ENCODE measurements around the gene GNPDA1. TPM values are rescaled to one million over a fixed set of nuclear protein-coding genes. Genes with fewer than 3 reads are reported as not detected.
A peak's percentile ranks its signal among the peaks of the same experiment; 100 is the strongest.

The GNPDA1 gene
- total and polyA plus RNA-seq, 9 of the 15 experiments (the other 6 are each of a cell fraction or from before 2014, with no cell fraction given): 14.1 to 145 (median 52.2) TPM

DNA sequence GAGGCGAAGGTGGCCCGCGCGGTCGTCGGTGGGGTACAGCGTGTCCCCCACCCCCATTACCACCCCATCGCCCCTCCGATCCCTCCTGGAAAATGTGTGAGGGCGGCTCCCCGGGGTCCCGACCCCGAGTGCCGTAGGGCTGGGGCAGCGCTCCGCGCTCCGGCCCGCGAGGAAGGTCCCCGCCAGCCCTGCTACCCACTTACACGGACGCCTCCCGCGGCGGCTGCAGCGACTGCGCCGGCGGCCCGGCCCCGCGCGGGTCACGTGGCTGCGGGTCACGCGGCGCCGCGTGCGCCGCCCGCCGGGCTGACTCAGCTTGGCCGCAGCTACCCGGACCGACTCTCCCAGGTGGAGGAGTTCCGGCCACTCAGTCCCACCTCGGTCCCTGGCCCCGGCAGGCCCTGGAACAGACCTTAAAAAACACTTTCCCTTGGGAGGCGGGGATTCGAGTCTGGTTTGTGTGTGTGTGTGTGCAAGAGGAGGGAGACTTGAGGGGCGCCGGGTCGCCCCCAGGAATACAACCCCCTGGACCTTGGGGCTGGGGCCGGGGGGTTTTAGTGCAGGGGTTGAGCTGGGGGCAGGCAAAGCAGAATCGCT lies at the start of gene GNPDA1 (continued):
- TF ChIP-seq MYBL2 (IDR thresholded peaks at IDR 0.05; ENCODE audit: low read depth): no peak
- TF ChIP-seq MYBL2 (CRISPR knock-in tag; IDR thresholded peaks at IDR 0.05; ENCODE audit: borderline replicate concordance): no peak
- peak; percentile 57; the same call in 1 of the 2 replicates for TF ChIP-seq DPF2 (IDR thresholded peaks at IDR 0.05)
- TF ChIP-seq MTA3 (IDR thresholded peaks at IDR 0.05; ENCODE audit: borderline replicate concordance): peak; percentile 78; the same call in 1 of the 2 replicates
- TF ChIP-seq NR2C2 (CRISPR knock-in tag; IDR thresholded peaks at IDR 0.05): 0 out of 2 replicates have a peak, but pooled peaks have one; percentile 23
- TF ChIP-seq NR2C2 (tag; IDR thresholded peaks at IDR 0.05): peak; percentile 88
- TF ChIP-seq FOXM1 (IDR thresholded peaks at IDR 0.05; ENCODE audit: low read depth): no peak
- no peak for TF ChIP-seq FOXM1 (CRISPR knock-in tag; IDR thresholded peaks at IDR 0.05; ENCODE audit: low read depth)
- TF ChIP-seq DACH1 (IDR thresholded peaks at IDR 0.05; ENCODE audit: partially characterized antibody): no peak
- TF ChIP-seq CXXC5 (CRISPR knock-in tag; IDR thresholded peaks at IDR 0.05): peak; percentile 99
- TF ChIP-seq RBBP5 (IDR thresholded peaks at IDR 0.05; ENCODE audit: borderline replicate concordance, insufficient read depth, low read length, poor library complexity, severe bottlenecking): peak; percentile 72
- no peak for TF ChIP-seq HDAC8 (tag; IDR thresholded peaks at IDR 0.05)
- no peak for TF ChIP-seq ZNF785 (CRISPR knock-in tag; IDR thresholded peaks at IDR 0.05)
- no peak for TF ChIP-seq TAF7 (tag; IDR thresholded peaks at IDR 0.05)
- TF ChIP-seq, protein P1, sequence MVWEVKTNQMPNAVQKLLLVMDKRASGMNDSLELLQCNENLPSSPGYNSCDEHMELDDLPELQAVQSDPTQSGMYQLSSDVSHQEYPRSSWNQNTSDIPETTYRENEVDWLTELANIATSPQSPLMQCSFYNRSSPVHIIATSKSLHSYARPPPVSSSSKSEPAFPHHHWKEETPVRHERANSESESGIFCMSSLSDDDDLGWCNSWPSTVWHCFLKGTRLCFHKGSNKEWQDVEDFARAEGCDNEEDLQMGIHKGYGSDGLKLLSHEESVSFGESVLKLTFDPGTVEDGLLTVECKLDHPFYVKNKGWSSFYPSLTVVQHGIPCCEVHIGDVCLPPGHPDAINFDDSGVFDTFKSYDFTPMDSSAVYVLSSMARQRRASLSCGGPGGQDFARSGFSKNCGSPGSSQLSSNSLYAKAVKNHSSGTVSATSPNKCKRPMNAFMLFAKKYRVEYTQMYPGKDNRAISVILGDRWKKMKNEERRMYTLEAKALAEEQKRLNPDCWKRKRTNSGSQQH (CRISPR knock-in tag; IDR thresholded peaks at IDR 0.05): 0 out of 2 replicates have a peak, but pooled peaks have one; percentile 28
- TF ChIP-seq, protein P2, sequence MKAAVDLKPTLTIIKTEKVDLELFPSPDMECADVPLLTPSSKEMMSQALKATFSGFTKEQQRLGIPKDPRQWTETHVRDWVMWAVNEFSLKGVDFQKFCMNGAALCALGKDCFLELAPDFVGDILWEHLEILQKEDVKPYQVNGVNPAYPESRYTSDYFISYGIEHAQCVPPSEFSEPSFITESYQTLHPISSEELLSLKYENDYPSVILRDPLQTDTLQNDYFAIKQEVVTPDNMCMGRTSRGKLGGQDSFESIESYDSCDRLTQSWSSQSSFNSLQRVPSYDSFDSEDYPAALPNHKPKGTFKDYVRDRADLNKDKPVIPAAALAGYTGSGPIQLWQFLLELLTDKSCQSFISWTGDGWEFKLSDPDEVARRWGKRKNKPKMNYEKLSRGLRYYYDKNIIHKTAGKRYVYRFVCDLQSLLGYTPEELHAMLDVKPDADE (conservative IDR thresholded peaks at IDR 0.05; ENCODE audit: control insufficient read depth, low read depth, low read length): peak; percentile 83
- TF ChIP-seq MAZ (CRISPR knock-in tag; conservative IDR thresholded peaks at IDR 0.05 in 1 of 2, IDR thresholded peaks at IDR 0.05 in 1 of 2): peak in 1 of 2 experiments; percentile 58; a peak in 1 of 4 replicates
- peak; percentile 52; the same call in 1 of the 2 replicates for TF ChIP-seq MAFK (IDR thresholded peaks at IDR 0.05; ENCODE audit: low read length)
- peak; percentile 89 for TF ChIP-seq L3MBTL2 (IDR thresholded peaks at IDR 0.05)
- no peak for TF ChIP-seq ZBTB8A (IDR thresholded peaks at IDR 0.05; ENCODE audit: partially characterized antibody)
- TF ChIP-seq DNMT1 (IDR thresholded peaks at IDR 0.05): no peak
- TF ChIP-seq NR2C1 (IDR thresholded peaks at IDR 0.05): 0 out of 2 replicates have a peak, but pooled peaks have one; percentile 48
- 0 out of 2 replicates have a peak, but pooled peaks have one; percentile 14 for TF ChIP-seq NR2C1 (tag; IDR thresholded peaks at IDR 0.05)
- no peak for TF ChIP-seq TCF3 (CRISPR knock-in tag; IDR thresholded peaks at IDR 0.05)
- TF ChIP-seq, protein P3, sequence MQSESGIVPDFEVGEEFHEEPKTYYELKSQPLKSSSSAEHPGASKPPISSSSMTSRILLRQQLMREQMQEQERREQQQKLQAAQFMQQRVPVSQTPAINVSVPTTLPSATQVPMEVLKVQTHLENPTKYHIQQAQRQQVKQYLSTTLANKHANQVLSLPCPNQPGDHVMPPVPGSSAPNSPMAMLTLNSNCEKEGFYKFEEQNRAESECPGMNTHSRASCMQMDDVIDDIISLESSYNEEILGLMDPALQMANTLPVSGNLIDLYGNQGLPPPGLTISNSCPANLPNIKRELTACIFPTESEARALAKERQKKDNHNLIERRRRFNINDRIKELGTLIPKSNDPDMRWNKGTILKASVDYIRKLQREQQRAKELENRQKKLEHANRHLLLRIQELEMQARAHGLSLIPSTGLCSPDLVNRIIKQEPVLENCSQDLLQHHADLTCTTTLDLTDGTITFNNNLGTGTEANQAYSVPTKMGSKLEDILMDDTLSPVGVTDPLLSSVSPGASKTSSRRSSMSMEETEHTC (IDR thresholded peaks at IDR 0.05): peak; percentile 82
- TF ChIP-seq GATAD2B (IDR thresholded peaks at IDR 0.05; ENCODE audit: borderline replicate concordance): peak; percentile 87
- TF ChIP-seq SMC3 (conservative IDR thresholded peaks at IDR 0.05; ENCODE audit: insufficient read depth, low read depth, low read length): no peak
- TF ChIP-seq ZFPM2 (CRISPR knock-in tag; IDR thresholded peaks at IDR 0.05): no peak
